ENCODE results near the gene RPL12. TPM values are rescaled to one million over a fixed set of nuclear protein-coding genes. Genes with fewer than 3 reads are reported as not detected.

RPL12 gene
- total and polyA plus RNA-seq, 2 experiments from 2014 or later: 392 to 1,720 TPM

GRCh38 chr9:127438394-127438793 is 12.8 kb downstream of the RPL12 start:
- Histone ChIP-seq H3K36me3 (replicated peaks; ENCODE audit: insufficient read depth, low read depth) (no peaks in the 10 kb centered on the region), H3K27ac (no peak overlapping the region)
- 85% methylated on average over 9 of the region's 9 CpGs for WGBS (ENCODE audit: low lambda C conversion rate, missing lambda C conversion rate)

GRCh38 chr9:127437497-127438264 is 13.5 kb downstream of the RPL12 start:
- H3K4me2 ChIP-seq: no peak overlapping the region
- H3K79me2 ChIP-seq: no peaks in the 10 kb centered on the region
- H3K4me1 ChIP-seq (ENCODE audit: insufficient read depth): no peaks in the 10 kb centered on the region
- H4K20me1 ChIP-seq (ENCODE audit: insufficient read depth, poor library complexity, severe bottlenecking): no peaks in the 10 kb centered on the region
- H3K27me3 ChIP-seq: no peaks in the 10 kb centered on the region
- TF ChIP-seq EZH2 (IDR thresholded peaks at IDR 0.05; ENCODE audit: borderline replicate concordance): no peak
- no peak for TF ChIP-seq CTCF (IDR thresholded peaks at IDR 0.05; ENCODE audit: poor library complexity)
- no peak for TF ChIP-seq EZH2phosphoT487 (IDR thresholded peaks at IDR 0.05; ENCODE audit: low read depth, severe bottlenecking, unreplicated experiment)
- H2AFZ ChIP-seq: no peak overlapping the region
- no peaks in the 10 kb centered on the region for H3K9me2 ChIP-seq (replicated peaks; ENCODE audit: insufficient read depth)
- no peak for DNase-seq (ENCODE audit: low spot score)
- no peak overlapping the region for H3K27ac ChIP-seq
- no peak overlapping the region for H3K4me3 ChIP-seq
- H3K9me3 ChIP-seq (ENCODE audit: low read depth): no peaks in the 10 kb centered on the region
- 94% methylated on average over 12 of the region's 12 CpGs for WGBS (ENCODE audit: low lambda C conversion rate, missing lambda C conversion rate)
- H3K36me3 ChIP-seq (replicated peaks; ENCODE audit: insufficient read depth, low read depth): no peaks in the 10 kb centered on the region

More at GRCh38 chr9:127438394-127438793, 12.8 kb downstream of the RPL12 start:
- H3K79me2 ChIP-seq: no peaks in the 10 kb centered on the region
- H3K9me2 ChIP-seq (replicated peaks; ENCODE audit: insufficient read depth): no peaks in the 10 kb centered on the region
- no peaks in the 10 kb centered on the region for H3K9me3 ChIP-seq (ENCODE audit: low read depth)
- TF ChIP-seq CTCF (IDR thresholded peaks at IDR 0.05; ENCODE audit: poor library complexity): no peak
- TF ChIP-seq EZH2phosphoT487 (IDR thresholded peaks at IDR 0.05; ENCODE audit: low read depth, severe bottlenecking, unreplicated experiment): no peak
- TF ChIP-seq EZH2 (IDR thresholded peaks at IDR 0.05; ENCODE audit: borderline replicate concordance): no peak
- H3K4me3 ChIP-seq: no peak overlapping the region
- H3K27me3 ChIP-seq: no peaks in the 10 kb centered on the region
- H2AFZ ChIP-seq: no peak overlapping the region
- no peak overlapping the region for H3K4me2 ChIP-seq
- no peaks in the 10 kb centered on the region for H3K4me1 ChIP-seq (ENCODE audit: insufficient read depth)
- H4K20me1 ChIP-seq (ENCODE audit: insufficient read depth, poor library complexity, severe bottlenecking): no peaks in the 10 kb centered on the region
- no peak for DNase-seq (ENCODE audit: low spot score)

- no peak for TF ChIP-seq EZH2 (IDR thresholded peaks at IDR 0.05; ENCODE audit: borderline replicate concordance)
- TF ChIP-seq CTCF (IDR thresholded peaks at IDR 0.05; ENCODE audit: poor library complexity): no peak
- no peak for TF ChIP-seq EZH2phosphoT487 (IDR thresholded peaks at IDR 0.05; ENCODE audit: low read depth, severe bottlenecking, unreplicated experiment)
- Histone ChIP-seq H3K9me3 (ENCODE audit: low read depth) (no peaks in the 10 kb centered on the region), H2AFZ (no peak overlapping the region), H4K20me1 (ENCODE audit: insufficient read depth, poor library complexity, severe bottlenecking) (no peaks in the 10 kb centered on the region), H3K79me2 (peaks cover 48% of the 10 kb centered on the region), H3K9me2 (replicated peaks; ENCODE audit: insufficient read depth) (no peaks in the 10 kb centered on the region), H3K36me3 (replicated peaks; ENCODE audit: insufficient read depth, low read depth) (no peaks in the 10 kb centered on the region), H3K27ac (no peak overlapping the region), H3K4me1 (ENCODE audit: insufficient read depth) (peaks cover 6% of the 10 kb centered on the region), H3K4me3 (no peak overlapping the region), H3K27me3 (no peaks in the 10 kb centered on the region), H3K4me2 (no peak overlapping the region)
- no peak for DNase-seq (ENCODE audit: low spot score)
- WGBS (ENCODE audit: low lambda C conversion rate, missing lambda C conversion rate): 98% methylated on average over 8 of the region's 8 CpGs
These were observed 20.8 kb downstream of the RPL12 start for GRCh38 chr9:127430415-127430814.

All from hepatocyte (in vitro differentiated cells).